ENCODE measurements around the gene ATP10D.
"Not testable (repeated sequence)": the region's sequence is repeated elsewhere in the genome, so short reads cannot be mapped to it uniquely, and the experiment has no call there.

Gene ATP10D

GRCh38 chr4:47538111-47538824 is 53.2 kb downstream of the ATP10D start:
- no peak for DNase-seq

- no peak for DNase-seq
Measured at GRCh38 chr4:47538825-47539154, 53.7 kb downstream of the ATP10D start.

- DNase-seq = not testable (repeated sequence)
Measured at GRCh38 chr4:47542640-47543039, 57.6 kb downstream of the ATP10D start.

GRCh38 chr4:47543331-47543730 is 58.3 kb downstream of the ATP10D start:
- DNase-seq = no peak

- DNase-seq = not testable (repeated sequence)
Measured at GRCh38 chr4:47550357-47550756, 65.3 kb downstream of the ATP10D start.

GRCh38 chr4:47550899-47551548 is 65.9 kb downstream of the ATP10D start:
- no peak for DNase-seq

- no peak for DNase-seq
Measured at GRCh38 chr4:47551682-47552081, 66.6 kb downstream of the ATP10D start.

- no peak for DNase-seq
Measured at GRCh38 chr4:47553329-47554125, 68.5 kb downstream of the ATP10D start.

GRCh38 chr4:47555920-47556319 is 70.8 kb downstream of the ATP10D start:
- DNase-seq = not testable (repeated sequence)

GRCh38 chr4:47557255-47557654 is 72.2 kb downstream of the ATP10D start:
- no peak for DNase-seq

GRCh38 chr4:47560682-47561081 is 75.6 kb downstream of the ATP10D start:
- DNase-seq = no peak

- no peak for DNase-seq
Measured at GRCh38 chr4:47561331-47561730, 76.3 kb downstream of the ATP10D start.

GRCh38 chr4:47562297-47562696 is 77.2 kb downstream of the ATP10D start:
- no peak for DNase-seq

- DNase-seq = no peak
Measured at GRCh38 chr4:47566566-47566965, 81.5 kb downstream of the ATP10D start.

- no peak for DNase-seq
Measured at GRCh38 chr4:47566969-47567368, 81.9 kb downstream of the ATP10D start.

- no peak for DNase-seq
Measured at GRCh38 chr4:47567511-47567910, 82.4 kb downstream of the ATP10D start.

- no peak for DNase-seq
Measured at GRCh38 chr4:47570816-47571215, 85.7 kb downstream of the ATP10D start.

GRCh38 chr4:47572981-47573380 is 87.9 kb downstream of the ATP10D start:
- DNase-seq = no peak

GRCh38 chr4:47577779-47578553 is 92.9 kb downstream of the ATP10D start:
- no peak for DNase-seq

GRCh38 chr4:47579235-47579634 is 94.2 kb downstream of the ATP10D start:
- no peak for DNase-seq

GRCh38 chr4:47590325-47590724 is 105.2 kb downstream of the ATP10D start:
- DNase-seq = no peak

- no peak for DNase-seq
Measured at GRCh38 chr4:47597696-47598095, 112.6 kb downstream of the ATP10D start.

- no peak for DNase-seq
Measured at GRCh38 chr4:47598320-47598719, 113.2 kb downstream of the ATP10D start.
